Mesenchymal stem cell (in vitro differentiated cells and primary cell): ENCODE data around the gene CDC23.
"Not testable (repeated sequence)": the region's sequence is repeated elsewhere in the genome, so short reads cannot be mapped to it uniquely, and the experiment has no call there.

ENCODE experiments used
- DNase-seq: peaks from one replicate; pipeline ENCODE4 v3.0.0-alpha.2; 2013
- H2AFZ ChIP-seq: one replicate; pipeline ENCODE4 v1.6.1; 2013; ENCODE audit warnings: low read depth, mild to moderate bottlenecking, control low read depth, inconsistent platforms, low read length, moderate library complexity
- H2AK5ac ChIP-seq: 2 replicates; pipeline ENCODE4 v1.6.1; 2013; ENCODE audit warnings: low read length, moderate library complexity, mild to moderate bottlenecking, inconsistent platforms; ENCODE audit not compliant: severe bottlenecking
- H2BK120ac ChIP-seq: one replicate; pipeline ENCODE4 v1.6.1; 2013; ENCODE audit warnings: low read depth, mild to moderate bottlenecking, inconsistent platforms, low read length, moderate library complexity
- H2BK12ac ChIP-seq, 2 experiments: one replicate each; pipeline ENCODE4 v1.6.1; 2013; ENCODE audit warnings: inconsistent platforms in 2 of 2, low read length in 2 of 2, mild to moderate bottlenecking in 2 of 2, moderate library complexity in 2 of 2, control low read depth in 1 of 2
- H2BK15ac ChIP-seq: one replicate; pipeline ENCODE4 v1.6.1; 2013; ENCODE audit warnings: mild to moderate bottlenecking, low read depth, inconsistent platforms; ENCODE audit not compliant: poor library complexity, severe bottlenecking
- H2BK5ac ChIP-seq: 2 replicates; pipeline ENCODE4 v1.6.1; 2013; ENCODE audit warnings: low read depth, mild to moderate bottlenecking, low read length, control low read depth, inconsistent platforms; ENCODE audit not compliant: poor library complexity, severe bottlenecking
- H3K14ac ChIP-seq, 2 experiments: one replicate each; pipeline ENCODE4 v1.6.1; 2013; ENCODE audit warnings: inconsistent platforms in 2 of 2, low read length in 2 of 2, control low read depth in 1 of 2, mild to moderate bottlenecking in 1 of 2, moderate library complexity in 1 of 2
- H3K18ac ChIP-seq, 2 experiments: one replicate each; pipeline ENCODE4 v1.6.1; 2013; ENCODE audit warnings: inconsistent platforms in 2 of 2, low read length in 2 of 2, control low read depth in 1 of 2, low read depth in 1 of 2, mild to moderate bottlenecking in 1 of 2
- H3K23ac ChIP-seq, 2 experiments: one replicate each; pipeline ENCODE4 v1.6.1; 2013; ENCODE audit warnings: inconsistent platforms in 2 of 2, low read length in 2 of 2, mild to moderate bottlenecking in 2 of 2, moderate library complexity in 2 of 2, control low read depth in 1 of 2
- H3K27ac ChIP-seq: 2 replicates; pipeline ENCODE4 v1.5.1; 2013; ENCODE audit warnings: mild to moderate bottlenecking, moderate library complexity, low read length, control low read depth, inconsistent platforms; ENCODE audit not compliant: poor library complexity, severe bottlenecking
- H3K27me3 ChIP-seq, 2 experiments: 2 replicates each; pipeline versions ENCODE4 v1.6.1 to v1.7.0; 2013; ENCODE audit warnings: low read length in 2 of 2, mild to moderate bottlenecking in 2 of 2, moderate library complexity in 2 of 2, control low read depth in 1 of 2, inconsistent platforms in 1 of 2; ENCODE audit not compliant: control insufficient read depth in 1 of 2, insufficient read depth in 1 of 2
- H3K36me3 ChIP-seq, 2 experiments: 2 replicates each; pipeline versions ENCODE4 v1.6.1 to v1.7.0; 2013; ENCODE audit warnings: low read length in 2 of 2, control low read depth in 1 of 2, inconsistent platforms in 1 of 2, low read depth in 1 of 2, mild to moderate bottlenecking in 1 of 2; ENCODE audit not compliant: insufficient read depth in 2 of 2, control insufficient read depth in 1 of 2
- H3K4ac ChIP-seq, 2 experiments: one replicate each; pipeline ENCODE4 v1.6.1; 2013; ENCODE audit warnings: inconsistent platforms in 2 of 2, low read length in 2 of 2, mild to moderate bottlenecking in 2 of 2, moderate library complexity in 2 of 2, control low read depth in 1 of 2, low read depth in 1 of 2
- H3K4me1 ChIP-seq: 2 replicates; pipeline ENCODE4 v1.6.1; 2013; ENCODE audit warnings: low read depth, low read length, control low read depth; ENCODE audit not compliant: control insufficient read depth, insufficient read depth
- H3K4me2 ChIP-seq: 2 replicates; pipeline ENCODE4 v1.6.1; 2013; ENCODE audit warnings: low read length, mild to moderate bottlenecking, inconsistent platforms; ENCODE audit not compliant: poor library complexity, severe bottlenecking
- H3K4me3 ChIP-seq, 2 experiments: 2 replicates each; pipeline versions ENCODE4 v1.5.1 to v1.7.0; 2013; ENCODE audit warnings: low read length in 2 of 2, mild to moderate bottlenecking in 2 of 2, control low read depth in 1 of 2, low read depth in 1 of 2; ENCODE audit not compliant: insufficient read depth in 1 of 2
- H3K79me1 ChIP-seq: replicated peaks from 2 replicates; pipeline ENCODE4 v1.6.1; 2013; ENCODE audit warnings: mild to moderate bottlenecking, control low read depth, low read length, inconsistent platforms; ENCODE audit not compliant: poor library complexity, severe bottlenecking
- H3K9ac ChIP-seq: 2 replicates; pipeline ENCODE4 v1.7.0; 2013; ENCODE audit warnings: mild to moderate bottlenecking, low read length, moderate library complexity
- H3K9me3 ChIP-seq: 2 replicates; pipeline ENCODE4 v1.7.0; 2013; ENCODE audit warnings: mild to moderate bottlenecking, low read length; ENCODE audit not compliant: control insufficient read depth
- H4K8ac ChIP-seq: one replicate; pipeline ENCODE4 v1.6.1; 2013; ENCODE audit warnings: inconsistent platforms, mild to moderate bottlenecking, low read length, moderate library complexity
- H4K91ac ChIP-seq: one replicate; pipeline ENCODE4 v1.6.1; 2013; ENCODE audit warnings: mild to moderate bottlenecking, low read length, inconsistent platforms
- WGBS: methylation state at CpG from one replicate; pipeline ENCODE4 v1.1.7; 2013; ENCODE audit warnings: mixed read lengths; 5-methylcytosine and 5-hydroxymethylcytosine counted together

Gene CDC23

DNA sequence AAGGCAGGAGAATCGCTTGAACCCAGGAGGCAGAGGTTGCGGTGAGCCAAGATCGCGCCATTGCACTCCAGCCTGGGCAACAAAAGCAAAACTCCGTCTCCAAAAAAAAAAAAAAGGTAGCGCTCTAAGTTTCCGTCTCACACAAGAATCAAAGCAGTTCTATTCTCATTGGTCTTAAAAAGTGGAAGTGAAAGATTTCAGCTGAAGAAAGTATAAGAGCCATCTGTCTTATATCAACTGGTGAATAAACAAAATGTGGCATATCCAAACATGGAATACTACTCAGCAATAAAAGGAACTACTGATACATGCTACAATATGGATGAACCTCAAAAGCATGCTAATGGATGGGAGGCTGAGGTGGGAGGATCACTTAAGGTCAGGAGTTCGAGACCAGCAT lies 19.3 kb downstream of the CDC23 start:
- 93% methylated on average over 3 of the region's 8 CpGs for WGBS
- DNase-seq, H3K9me3 ChIP-seq, H3K18ac ChIP-seq, H3K4me1 ChIP-seq, H3K27me3 ChIP-seq, H4K8ac ChIP-seq, H2BK120ac ChIP-seq, H3K4ac ChIP-seq, H4K91ac ChIP-seq, H3K4me2 ChIP-seq, H3K14ac ChIP-seq, H2BK12ac ChIP-seq, H2BK15ac ChIP-seq, H2BK5ac ChIP-seq, H3K79me1 ChIP-seq, H3K9ac ChIP-seq, H3K4me3 ChIP-seq, H3K23ac ChIP-seq, H2AFZ ChIP-seq, H3K27ac ChIP-seq, H2AK5ac ChIP-seq: not testable (repeated sequence)
- H3K36me3 ChIP-seq = peaks cover 30 to 78% of the 10 kb centered on the region in 2 experiments

DNA sequence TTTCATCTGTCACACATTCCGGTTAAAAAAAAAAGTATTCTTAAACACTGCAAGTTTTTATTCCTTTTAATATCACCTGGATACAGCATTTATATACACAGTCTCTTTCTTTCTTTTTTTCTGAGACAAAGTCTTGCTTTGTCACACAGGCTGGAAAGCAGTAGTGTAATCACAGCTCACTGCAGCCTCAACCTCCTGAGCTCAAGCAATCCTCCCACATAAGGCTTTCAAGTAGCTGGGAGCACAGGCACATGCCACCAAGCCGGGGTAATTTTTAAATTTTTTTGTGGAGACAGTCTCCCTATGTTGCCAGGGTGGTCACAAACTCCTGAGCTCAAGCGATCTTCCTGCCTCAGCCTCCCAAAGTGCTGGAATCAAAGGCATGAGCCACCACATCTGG lies 20.3 kb downstream of the CDC23 start:
- H2BK120ac ChIP-seq = no peak overlapping the region
- no peak overlapping the region for H3K9ac ChIP-seq
- DNase-seq = no peak
- no peak overlapping the region for H2BK5ac ChIP-seq
- H4K8ac ChIP-seq = no peak overlapping the region
- H3K4me2 ChIP-seq = no peak overlapping the region
- H3K27ac ChIP-seq = no peak overlapping the region
- no peak overlapping the region for H3K23ac ChIP-seq
- H4K91ac ChIP-seq = no peak overlapping the region
- no peak overlapping the region for H3K4me3 ChIP-seq
- peaks cover 5% of the 10 kb centered on the region for H3K79me1 ChIP-seq
- no peak overlapping the region for H3K14ac ChIP-seq
- H3K18ac ChIP-seq = no peak overlapping the region
- H3K9me3 ChIP-seq = no peaks in the 10 kb centered on the region
- H3K36me3 ChIP-seq = peaks cover 31 to 78% of the 10 kb centered on the region in 2 experiments
- H2AFZ ChIP-seq = no peak overlapping the region
- 97% methylated on average over 3 of the region's 3 CpGs for WGBS
- H3K4ac ChIP-seq = no peak overlapping the region
- no peak overlapping the region for H2AK5ac ChIP-seq
- no peak overlapping the region for H2BK12ac ChIP-seq
- no peaks in the 10 kb centered on the region for H3K4me1 ChIP-seq
- H3K27me3 ChIP-seq = no peaks in the 10 kb centered on the region
- no peak overlapping the region for H2BK15ac ChIP-seq

GRCh38 chr5:138188626-138189025 lies 24.5 kb downstream of the CDC23 start:
- H3K27ac ChIP-seq = no peak overlapping the region
- no peak overlapping the region for H3K14ac ChIP-seq
- H2BK120ac ChIP-seq = no peak overlapping the region
- H2AFZ ChIP-seq = no peak overlapping the region
- no peak overlapping the region for H3K4me3 ChIP-seq
- DNase-seq = no peak
- no peak overlapping the region for H3K23ac ChIP-seq
- peaks cover 12% of the 10 kb centered on the region for H3K79me1 ChIP-seq
- no peak overlapping the region for H2BK15ac ChIP-seq
- H2BK12ac ChIP-seq = no peak overlapping the region
- no peaks in the 10 kb centered on the region for H3K9me3 ChIP-seq
- H2BK5ac ChIP-seq = no peak overlapping the region
- no peak overlapping the region for H3K4me2 ChIP-seq
- H3K4ac ChIP-seq = no peak overlapping the region
- no peaks in the 10 kb centered on the region for H3K27me3 ChIP-seq
- no peaks in the 10 kb centered on the region for H3K4me1 ChIP-seq
- no peak overlapping the region for H2AK5ac ChIP-seq
- H3K18ac ChIP-seq = no peak overlapping the region
- H4K91ac ChIP-seq = no peak overlapping the region
- H3K9ac ChIP-seq = no peak overlapping the region
- 96% methylated on average over 3 of the region's 3 CpGs for WGBS
- H4K8ac ChIP-seq = no peak overlapping the region
- peaks cover 43 to 97% of the 10 kb centered on the region in 2 experiments for H3K36me3 ChIP-seq

- Histone ChIP-seq H3K9ac (no peak overlapping the region), H3K14ac (no peak overlapping the region), H2AK5ac (no peak overlapping the region), H3K27me3 (no peaks in the 10 kb centered on the region), H2BK5ac (no peak overlapping the region), H3K27ac (no peak overlapping the region), H3K18ac (no peak overlapping the region), H3K36me3 (peaks cover 44 to 91% of the 10 kb centered on the region in 2 experiments), H3K23ac (no peak overlapping the region), H2AFZ (no peak overlapping the region), H3K4me1 (no peaks in the 10 kb centered on the region), H3K4me3 (no peak overlapping the region), H3K4me2 (no peak overlapping the region), H3K4ac (no peak overlapping the region), H2BK120ac (no peak overlapping the region), H4K8ac (no peak overlapping the region), H4K91ac (no peak overlapping the region), H3K9me3 (no peaks in the 10 kb centered on the region), H2BK15ac (no peak overlapping the region), H3K79me1 (peaks cover 22% of the 10 kb centered on the region), H2BK12ac (no peak overlapping the region)
- no peak for DNase-seq
- 100% methylated on average over 1 of the region's 2 CpGs for WGBS
Observed at GRCh38 chr5:138186002-138186447, 27.1 kb downstream of the CDC23 start.
